NCI-H2029 treated with DMSO at 0.1 percent for 48 hours (cell line): ENCODE data around the gene PATL1.
"Not testable (repeated sequence)": the region's sequence is repeated elsewhere in the genome, so short reads cannot be mapped to it uniquely, and the experiment has no call there.

ENCODE experiments used
- DNase-seq: peaks from one replicate; lab custom pipeline; 2025; lab: John Stamatoyannopoulos, UW

Gene PATL1

DNA sequence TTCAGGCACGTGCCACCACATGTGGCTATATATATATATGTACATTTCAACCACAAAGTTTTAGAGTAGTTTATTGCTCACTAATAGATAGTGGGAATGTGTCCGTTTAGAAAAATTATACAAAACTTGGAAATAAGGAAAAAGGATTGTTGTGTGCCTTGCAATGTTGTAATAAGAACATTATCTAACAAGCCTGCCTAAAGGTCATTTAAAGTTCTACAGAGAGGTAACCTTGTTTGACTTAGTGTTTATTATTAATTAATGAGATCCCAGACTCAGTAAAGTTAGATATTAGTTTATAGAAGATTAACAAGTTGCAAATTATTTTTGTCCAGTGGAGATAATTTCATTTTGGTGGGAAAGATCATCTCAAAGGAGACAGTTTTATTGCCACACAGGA, 5.5 kb upstream of the PATL1 start:
- DNase-seq: no peak

DNA sequence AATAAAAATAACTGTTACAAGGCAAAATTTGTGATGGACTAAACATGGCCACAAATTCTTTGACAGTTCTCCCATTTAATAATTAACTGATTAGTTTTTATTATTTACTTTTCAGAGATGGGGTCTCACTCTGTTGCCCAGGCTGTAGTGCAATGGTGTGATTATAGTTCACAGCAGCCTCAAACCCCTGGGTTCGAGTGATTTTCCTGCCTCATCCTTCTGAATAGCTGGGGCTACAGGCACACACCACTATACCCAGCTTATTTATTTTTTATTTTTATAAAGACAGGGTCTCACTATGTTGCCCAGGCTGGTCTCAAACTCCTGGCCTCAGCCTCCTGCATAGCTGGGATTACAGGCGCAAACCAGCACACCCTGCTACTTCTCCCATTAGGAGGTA, 4.5 kb upstream of the PATL1 start:
- no peak for DNase-seq

DNA sequence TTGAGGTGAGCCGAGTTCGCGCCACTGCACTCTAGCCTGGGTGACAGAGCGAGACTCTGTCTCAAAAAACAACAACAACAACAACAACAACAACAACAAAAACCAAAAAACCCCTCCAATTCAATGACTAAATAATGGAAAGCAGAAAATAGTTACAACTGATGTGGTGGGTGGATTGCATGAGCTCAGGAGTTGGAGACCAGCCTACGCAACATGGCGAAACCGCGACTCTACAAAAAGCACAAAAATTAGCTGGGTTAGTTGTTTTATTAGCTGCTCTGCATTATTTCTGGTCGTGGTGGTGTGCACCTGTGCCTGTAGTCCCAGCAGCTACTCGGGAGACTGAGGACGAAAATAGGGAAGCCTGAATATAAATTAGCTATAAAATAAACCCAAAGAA, 2.6 kb upstream of the PATL1 start:
- DNase-seq: no peak

DNA sequence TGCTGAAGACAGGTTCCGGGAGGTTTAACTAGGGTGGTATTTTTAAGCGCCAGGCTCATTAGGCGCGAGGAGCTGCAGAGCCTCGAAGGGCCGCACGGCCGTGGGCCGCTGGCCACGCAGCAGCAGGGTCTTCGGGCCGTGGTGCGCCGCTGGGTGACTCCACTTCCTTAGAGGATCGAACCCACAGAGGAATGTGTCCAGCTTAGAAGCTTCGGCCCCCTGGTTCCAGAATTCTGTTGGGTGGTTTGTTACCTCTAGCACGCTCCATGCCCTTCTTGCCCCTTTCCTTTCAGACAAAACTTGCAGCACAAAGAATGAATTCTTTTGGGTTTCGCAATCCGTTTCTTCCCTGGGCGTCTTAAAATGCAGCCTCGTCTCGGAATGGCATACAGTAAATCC, 773 bp upstream of the PATL1 start:
- no peak for DNase-seq

DNA sequence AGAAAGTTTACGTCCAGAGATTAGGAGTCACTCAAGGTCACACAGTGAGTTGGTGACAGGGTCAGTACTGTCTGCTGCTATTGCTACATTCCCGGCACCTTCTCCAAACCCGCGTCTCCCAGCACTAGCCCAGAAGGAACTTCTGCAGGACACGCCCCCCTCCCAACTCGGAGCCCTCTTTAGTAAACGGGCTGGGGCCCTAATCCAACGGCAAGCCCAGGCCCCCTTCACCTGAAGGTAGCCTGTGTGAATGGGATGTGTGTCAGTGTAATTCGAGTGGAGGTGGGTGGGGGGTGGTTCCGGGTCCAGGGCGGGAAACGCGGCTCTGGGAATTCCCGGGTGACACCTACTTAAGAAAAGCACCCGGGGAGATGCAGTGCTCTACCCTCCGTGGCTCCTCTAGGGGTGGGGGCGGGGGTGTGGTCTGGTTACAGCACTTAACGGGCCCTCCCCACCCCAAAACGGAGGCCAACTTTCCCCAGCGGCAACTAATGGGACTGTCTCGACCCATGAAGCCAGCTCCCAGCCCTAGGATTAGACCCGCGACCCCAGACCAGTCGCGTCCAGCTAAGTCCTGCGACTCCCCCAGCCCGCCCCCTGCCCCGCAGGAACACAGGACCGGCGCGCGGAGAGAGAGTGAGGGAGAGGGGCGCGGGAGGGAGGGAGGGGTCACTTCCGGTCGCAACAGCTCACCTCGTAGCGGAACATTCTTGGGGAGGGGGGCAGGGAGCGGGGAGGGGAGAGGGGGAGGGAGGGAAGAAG, 468 bp downstream of the PATL1 start:
- DNase-seq: no peak

DNA sequence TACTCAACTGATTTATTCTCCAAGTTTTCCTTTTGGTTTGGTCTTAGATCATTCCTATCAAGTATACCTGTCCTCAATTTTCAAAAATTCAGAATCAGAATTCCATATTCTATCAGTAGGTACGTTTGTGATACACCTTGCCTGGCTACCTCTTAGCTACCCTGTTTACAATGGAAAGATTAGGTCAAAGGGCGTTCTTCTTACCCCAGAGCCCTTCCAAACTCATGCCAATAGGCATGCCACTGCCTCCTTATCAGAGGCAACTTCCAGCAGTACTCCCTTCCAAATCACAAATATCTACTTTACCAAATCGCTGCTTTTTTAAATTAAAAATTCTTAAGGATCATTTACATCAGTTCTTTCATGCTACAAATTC, 1.0 kb downstream of the PATL1 start:
- no peak for DNase-seq

DNA sequence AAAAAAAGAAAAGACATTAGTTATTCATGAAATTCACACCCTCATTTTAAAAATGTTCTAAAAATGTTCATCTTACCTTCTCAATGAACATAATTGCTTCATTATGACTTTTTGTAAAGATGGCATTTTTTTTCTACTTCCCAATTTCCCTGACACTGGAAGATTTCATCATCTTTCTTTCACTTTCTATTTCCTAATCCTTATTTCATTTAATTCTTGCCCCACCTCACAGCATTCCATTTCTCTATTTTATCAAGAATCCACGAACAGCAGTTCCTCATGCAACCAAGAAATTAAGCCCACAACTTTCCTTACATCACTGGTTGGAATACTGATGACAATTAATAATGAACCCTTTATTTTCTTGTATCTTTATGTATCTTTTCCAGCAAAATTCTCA, 1.9 kb downstream of the PATL1 start:
- DNase-seq: no peak

DNA sequence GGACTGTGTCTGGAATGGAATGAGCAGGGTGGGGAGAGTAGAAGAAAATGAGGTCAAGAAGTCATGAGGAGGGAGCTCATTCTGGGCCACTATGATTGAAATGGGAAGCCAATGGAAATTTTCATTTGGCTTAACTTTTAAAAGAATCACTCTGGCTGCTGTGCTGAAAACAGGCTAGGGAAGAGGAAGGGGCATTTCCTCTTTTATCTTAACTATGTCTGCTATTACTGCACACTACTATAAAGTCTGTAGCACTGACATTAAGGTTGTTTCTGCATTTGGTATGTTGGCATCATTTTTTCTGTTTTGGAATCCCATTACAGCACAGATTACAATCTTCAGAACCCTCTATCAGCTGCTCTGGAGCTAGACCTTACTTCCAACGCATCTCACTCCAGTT, 8.2 kb downstream of the PATL1 start:
- DNase-seq: no peak

DNA sequence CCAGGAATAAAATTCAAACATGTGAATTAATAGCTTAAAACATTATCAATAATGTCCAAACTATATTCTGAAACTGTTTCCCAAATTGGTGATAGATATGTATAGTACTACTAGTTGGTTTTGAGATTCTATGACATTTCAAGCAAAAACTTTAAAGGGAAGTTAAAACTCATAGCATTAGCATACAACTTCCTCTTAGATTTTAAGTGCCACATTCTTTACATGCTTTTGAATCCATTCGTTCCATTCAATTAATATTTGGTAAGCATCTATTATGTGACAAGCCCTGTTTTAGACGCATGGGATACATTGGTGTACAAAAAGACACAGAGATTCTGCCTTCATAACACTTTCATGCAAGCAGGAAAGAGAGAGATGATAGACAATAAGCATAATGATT, 8.9 kb downstream of the PATL1 start:
- no peak for DNase-seq

DNA sequence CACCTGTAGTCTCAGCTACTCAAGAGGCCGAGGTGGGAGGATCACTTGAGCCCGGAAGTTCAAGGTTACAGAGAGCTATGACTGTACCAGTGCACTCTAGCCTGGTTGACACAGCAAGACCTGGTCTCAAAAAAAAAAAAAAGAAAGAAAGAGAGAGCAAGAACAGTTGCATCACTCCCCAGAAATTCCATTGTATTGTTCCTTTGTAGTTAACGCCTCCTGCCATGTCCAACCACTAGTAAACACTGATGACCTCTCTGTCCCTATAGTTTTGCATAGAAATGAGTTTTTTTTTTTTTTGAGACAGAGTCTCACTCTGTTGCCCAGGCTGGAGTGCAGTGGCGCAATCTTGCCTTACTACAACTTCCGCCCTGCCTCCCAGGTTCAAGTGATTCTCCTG, 10.8 kb downstream of the PATL1 start:
- no peak for DNase-seq

DNA sequence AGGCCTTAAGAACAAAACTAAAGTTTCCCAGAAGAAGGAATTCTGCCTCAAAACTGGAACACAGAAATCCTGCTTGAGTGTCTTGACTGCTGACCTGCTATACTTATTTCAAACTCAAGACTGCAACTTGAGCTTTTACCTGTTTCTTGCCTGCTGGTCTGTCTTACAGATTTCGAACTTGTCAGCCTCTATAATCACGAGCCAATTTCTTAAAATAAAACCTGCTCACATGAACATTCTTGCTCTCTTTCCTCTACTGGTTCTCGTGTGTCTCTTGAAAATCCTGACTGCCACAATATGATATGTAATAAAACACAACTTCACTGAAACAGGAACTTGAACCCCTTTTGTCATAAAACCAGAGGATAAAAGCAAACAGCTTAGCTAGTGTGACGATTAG, 13.9 kb downstream of the PATL1 start:
- no peak for DNase-seq

DNA sequence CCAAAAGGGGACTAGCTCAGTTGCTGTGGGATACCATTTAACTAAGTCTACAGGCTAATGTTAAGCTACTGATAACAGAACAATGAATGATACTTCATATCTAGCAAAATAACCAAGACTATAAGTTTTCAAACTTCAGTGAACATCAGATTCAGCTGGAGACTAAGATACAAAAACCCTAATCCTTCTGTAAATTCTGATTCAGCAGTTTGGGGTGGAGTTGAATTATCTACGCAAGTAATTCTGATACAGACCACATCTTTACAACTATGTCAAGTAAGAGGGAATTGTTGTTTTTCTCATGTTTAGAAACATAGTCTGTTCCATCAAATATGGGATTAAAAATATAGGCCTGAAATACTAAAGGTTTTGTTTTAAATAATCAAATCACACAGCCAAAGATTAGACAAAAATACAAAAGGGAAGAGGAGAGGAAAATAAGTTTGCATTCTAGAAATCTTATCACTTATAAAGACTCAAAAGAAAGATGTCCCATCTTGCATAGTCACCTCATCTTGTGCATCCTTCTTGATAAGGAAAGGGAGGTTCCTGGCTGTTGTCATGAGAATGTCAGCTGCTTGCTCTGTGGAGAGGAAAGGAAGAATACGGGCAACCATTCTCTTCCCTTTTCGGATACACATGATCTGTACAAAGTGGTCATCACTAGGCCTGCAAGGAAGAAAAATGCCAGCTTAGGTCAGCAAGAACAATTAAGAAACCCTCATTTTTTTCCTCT, 21.4 kb downstream of the PATL1 start:
- DNase-seq: no peak

DNA sequence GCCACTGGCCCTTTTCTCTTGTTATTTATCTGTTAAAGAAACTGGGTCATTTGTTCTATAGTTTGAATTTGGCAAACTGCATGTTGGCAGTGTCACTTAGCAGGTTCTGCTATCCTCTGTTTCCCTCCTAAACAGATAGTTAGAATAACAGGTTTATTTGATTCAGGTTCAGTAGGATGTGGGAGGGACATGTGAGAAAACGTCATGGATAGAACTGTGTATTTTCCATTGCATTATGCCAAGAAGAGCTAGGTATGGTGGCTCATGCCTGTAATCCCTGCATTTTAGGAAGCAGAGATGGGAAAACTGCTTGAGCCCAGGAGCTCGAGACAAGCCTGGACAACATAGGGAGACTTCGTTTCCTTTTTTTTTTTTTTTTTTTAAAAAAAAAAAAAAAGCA, 24.3 kb downstream of the PATL1 start:
- DNase-seq: no peak

DNA sequence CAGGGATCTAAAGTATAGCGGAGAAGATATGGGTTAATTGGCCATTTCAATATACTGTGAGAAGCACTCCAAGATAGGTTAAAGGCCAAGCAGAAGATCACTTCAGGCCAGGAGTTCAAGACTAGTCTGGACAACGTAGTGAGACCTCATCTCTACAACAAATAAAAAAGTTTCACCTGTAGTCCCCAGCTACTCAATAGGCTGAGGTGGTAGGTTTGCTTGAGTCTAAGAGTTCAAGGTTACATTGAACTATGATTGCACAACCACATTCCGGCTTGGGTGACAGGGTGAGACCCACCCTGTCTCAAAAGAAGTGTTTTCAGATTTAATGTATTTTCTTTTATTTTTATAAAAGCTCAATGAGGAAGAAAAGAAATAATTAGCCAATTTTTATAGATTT, 25.4 kb downstream of the PATL1 start:
- DNase-seq: no peak

DNA sequence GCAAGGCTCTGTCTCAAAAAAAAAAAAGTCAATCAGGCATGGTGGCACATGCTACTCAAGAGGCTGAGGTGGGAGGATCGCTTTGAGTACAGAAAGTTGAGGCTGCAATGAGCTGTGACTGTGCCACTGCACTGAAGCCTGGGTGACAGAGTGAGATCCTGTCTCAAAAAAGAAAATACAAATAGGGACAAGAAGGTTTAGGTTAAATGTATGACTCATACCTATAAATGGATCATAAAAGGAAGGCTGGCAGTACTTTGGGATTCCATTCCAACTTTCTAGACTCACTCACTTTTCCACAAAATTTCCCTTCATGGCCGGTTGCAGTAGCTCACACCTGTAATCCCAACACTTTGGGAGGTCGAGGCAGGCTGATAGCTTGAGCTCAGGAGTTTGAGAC, 27.7 kb downstream of the PATL1 start:
- DNase-seq: no peak

DNA sequence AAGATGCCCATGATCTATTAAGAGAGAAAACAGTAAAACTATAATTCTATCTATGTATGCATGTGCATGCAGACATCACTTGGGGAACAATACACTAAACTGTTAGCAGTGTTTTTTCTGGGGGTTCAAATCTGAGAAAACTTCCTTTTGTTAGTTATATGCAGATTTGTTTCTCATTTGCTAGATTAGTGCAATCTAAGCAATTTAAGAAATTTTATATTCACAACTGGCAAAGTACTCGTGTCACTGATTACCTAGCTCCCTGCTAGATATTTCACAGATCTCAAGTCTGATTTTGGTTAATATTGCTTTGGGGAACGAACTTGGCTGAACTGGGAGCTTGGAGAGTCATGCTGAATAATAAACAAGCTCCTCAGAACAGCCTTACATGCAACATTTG, 38.3 kb downstream of the PATL1 start:
- no peak for DNase-seq

DNA sequence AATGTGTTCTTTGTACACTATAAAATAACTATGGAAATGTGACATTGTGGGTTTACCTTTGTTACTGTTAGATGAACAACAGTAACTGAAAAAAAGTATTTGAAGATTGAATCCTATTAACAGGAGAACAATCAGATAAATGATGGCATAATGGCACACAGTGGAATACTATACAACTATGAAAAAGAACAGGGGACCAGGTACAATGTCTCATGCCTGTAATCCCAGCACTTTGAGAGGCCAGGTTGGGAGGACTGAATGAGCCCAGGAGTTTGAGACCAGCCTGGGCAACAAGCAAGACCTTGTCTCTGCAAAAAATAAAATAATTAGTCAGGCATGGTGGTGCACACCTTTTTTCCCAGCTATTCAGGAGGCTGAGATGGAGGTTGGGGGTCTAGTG, 38.8 kb downstream of the PATL1 start:
- no peak for DNase-seq

DNA sequence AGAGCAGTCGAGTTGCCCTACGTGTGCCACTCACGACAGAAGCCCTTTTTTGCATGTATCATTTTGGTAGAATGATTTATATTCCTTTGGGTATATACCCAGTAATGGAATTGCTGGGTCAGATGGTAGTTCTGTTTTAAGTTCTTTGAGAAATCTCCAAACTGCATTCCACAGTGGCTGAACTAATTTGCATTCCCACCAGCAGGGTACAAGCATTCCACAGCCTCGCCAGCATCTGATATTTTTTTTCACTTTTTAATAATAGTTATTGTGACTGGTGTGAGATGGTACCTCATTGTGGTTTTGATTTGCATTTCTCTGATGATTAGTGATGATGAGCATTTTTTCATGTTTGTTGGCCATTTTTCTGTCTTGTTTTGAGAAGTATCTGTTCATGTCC, 41.9 kb downstream of the PATL1 start:
- DNase-seq: not testable (repeated sequence)

DNA sequence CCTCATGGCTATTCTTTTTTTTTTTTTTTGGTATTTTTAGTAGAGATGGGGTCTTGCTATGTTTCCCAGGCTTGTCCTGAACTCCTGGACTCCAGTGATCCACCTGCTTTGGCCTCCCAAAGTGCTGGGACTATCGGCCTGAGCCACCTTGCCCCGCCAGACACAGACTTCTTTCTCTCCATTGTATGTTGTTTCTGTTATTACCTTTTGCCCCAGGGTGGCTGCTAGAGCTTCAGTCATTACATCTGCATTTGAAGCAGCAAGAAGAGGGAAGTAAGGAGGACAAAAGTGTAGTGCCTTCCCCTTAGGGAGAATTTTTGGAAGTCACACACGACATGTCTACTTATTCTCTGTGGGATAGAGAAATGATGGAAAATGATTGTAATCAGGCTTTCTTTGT, 43.1 kb downstream of the PATL1 start:
- DNase-seq: no peak

DNA sequence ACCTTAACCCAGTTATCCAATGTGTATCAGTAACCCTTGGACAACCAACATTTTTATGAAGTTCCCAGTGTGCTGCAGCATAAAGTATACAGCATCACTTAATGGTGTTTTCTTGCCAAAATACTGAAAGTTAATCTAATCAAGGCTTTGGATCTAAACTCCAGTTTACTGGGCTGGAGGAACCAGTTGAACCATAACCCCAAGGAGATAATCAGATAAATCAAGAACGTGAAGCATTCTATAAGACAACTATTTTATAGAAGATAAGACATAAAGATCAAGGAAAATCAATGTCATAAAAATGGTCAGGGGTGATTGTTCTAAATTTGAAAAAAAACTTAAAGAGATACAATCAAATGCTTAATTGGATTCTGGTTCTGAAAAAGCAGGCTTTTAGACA, 51.0 kb downstream of the PATL1 start:
- DNase-seq: no peak

DNA sequence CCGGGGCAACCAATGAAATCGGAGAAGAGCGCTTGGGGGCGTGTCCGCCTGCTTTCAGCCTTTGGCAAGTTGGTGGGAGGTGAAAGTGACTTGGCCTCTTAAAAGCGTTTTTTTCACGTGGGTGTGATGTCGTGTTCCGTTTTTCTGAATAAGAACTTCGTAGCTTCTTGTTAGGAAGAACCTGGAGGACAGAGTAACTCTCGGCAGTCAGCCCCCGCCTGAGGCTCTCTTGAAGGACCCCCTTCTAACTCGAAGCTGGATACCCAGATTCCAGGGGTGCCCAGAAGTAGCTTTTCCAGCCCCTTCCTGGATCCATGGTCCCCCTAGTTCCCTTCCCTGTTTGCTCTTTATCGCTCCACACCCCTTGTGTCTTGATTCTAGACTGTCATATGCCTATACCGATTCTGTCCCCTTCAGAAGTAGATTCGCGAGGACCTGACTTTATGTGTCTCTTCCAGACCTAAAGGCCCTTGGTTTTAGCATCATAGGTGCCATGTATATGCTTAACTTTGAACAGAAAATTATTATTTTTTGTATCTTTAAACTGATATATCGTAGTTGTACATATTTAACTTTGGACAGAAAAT, 52.3 kb downstream of the PATL1 start:
- peak; percentile 43 for DNase-seq

DNA sequence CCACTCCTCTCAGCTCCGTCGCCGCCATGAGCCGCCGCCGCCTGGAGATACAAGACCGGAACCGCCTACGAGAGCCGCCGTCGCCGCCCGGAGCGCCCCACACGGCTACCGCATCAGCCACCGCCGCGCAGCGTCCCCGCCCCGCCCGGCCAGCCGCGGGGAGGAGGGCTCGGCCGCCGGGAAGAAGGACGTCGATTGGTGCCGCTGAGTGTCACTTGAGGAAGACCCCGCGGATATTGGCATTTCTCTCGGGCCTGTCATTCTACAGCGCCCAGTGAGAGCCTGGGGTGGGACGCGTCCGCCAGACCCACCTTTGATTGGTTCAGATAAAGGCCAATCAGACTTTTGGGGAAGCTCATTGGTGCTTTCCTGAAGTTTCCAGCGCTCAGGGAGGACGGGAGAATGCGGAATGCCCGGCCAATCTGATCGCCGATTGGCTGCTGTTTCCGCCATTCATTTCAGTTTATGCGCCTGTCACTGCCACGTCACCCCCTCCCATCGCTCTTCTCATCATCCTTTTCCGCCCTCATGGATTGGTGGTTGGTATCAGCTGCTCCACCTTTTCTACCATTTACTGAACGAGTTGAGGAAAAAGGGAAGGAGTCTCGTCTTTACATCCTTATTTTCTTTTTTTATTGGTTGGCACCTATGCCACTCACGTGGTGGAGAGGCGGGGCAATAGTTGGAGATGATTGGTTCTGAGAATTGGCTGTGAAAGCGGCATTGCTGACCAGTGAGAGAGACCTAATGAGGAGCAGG, 53.0 kb downstream of the PATL1 start, which contains the start of gene OSBP:
Gene OSBP (minus strand): TSS at position 138 of the 759 bp plus-strand sequence. CDS start 110 bp downstream, at position 28.
- DNase-seq: peak; percentile 100
